Neural cell (in vitro differentiated cells): ENCODE results near the gene SRCAP. TPM values are rescaled to one million over a fixed set of nuclear protein-coding genes. Genes with fewer than 3 reads are reported as not detected.

Experiments used
- H2AFZ ChIP-seq: fragments of 200-600, 300-800 bp; sonication (generic), shearing (Covaris generic); 2 replicates; pipeline ENCODE4 v1.6.0; 2014; ENCODE audit warnings: low read depth, mild to moderate bottlenecking, antibody characterized with exemption, low read length, moderate library complexity
- H3F3A ChIP-seq: fragments of 200-600 bp; shearing (Covaris generic); 2 replicates; pipeline ENCODE4 v1.6.1; 2016; ENCODE audit warnings: mild to moderate bottlenecking, moderate library complexity, mixed read lengths, antibody characterized with exemption, low read length; ENCODE audit not compliant: insufficient read depth, poor library complexity, severe bottlenecking
- H3K27ac ChIP-seq: fragments of 200-600, 300-800 bp; sonication (generic), shearing (Covaris generic); 2 replicates; pipeline ENCODE4 v1.5.1; 2014; ENCODE audit warnings: mild to moderate bottlenecking, low read length, moderate library complexity
- H3K27me3 ChIP-seq: fragments of 300-800, 200-600 bp; sonication (generic), shearing (Covaris generic); 2 replicates; pipeline ENCODE4 v1.6.0; 2014; ENCODE audit warnings: mild to moderate bottlenecking, low read depth, low read length, moderate library complexity; ENCODE audit not compliant: insufficient read depth
- H3K36me3 ChIP-seq: fragments of 300-800, 200-600 bp; sonication (generic), shearing (Covaris generic); 2 replicates; pipeline ENCODE4 v1.5.1; 2014; ENCODE audit warnings: mild to moderate bottlenecking, antibody characterized with exemption, low read length, moderate library complexity; ENCODE audit not compliant: insufficient read depth
- H3K4me2 ChIP-seq: fragments of 300-800, 200-600 bp; sonication (generic), shearing (Covaris generic); 2 replicates; pipeline ENCODE4 v1.6.0; 2014; ENCODE audit warnings: mild to moderate bottlenecking, low read length
- H3K4me3 ChIP-seq: fragments of 300-800, 200-600 bp; sonication (generic), shearing (Covaris generic); 2 replicates; pipeline ENCODE4 v1.5.1; 2014; ENCODE audit warnings: mild to moderate bottlenecking, low read length, moderate library complexity
- H3K79me2 ChIP-seq: fragments of 200-600 bp; shearing (Covaris generic); replicated peaks from 2 replicates; pipeline ENCODE4 v1.6.0; 2014; ENCODE audit warnings: mild to moderate bottlenecking, low read length, moderate library complexity; ENCODE audit not compliant: insufficient read depth
- H3K9ac ChIP-seq: fragments of 300-800, 200-600 bp; sonication (generic), shearing (Covaris generic); 2 replicates; pipeline ENCODE4 v1.6.1; 2016; ENCODE audit warnings: mild to moderate bottlenecking, low read length, mixed read lengths
- H3K9me2 ChIP-seq: fragments of 200-600 bp; shearing (Covaris generic); 2 replicates; pipeline ENCODE4 v1.6.1; 2016; ENCODE audit warnings: mild to moderate bottlenecking, low read length, mixed read lengths; ENCODE audit not compliant: insufficient read depth
- H3K9me3 ChIP-seq: fragments of 200-600, 300-800 bp; sonication (generic), shearing (Covaris generic); 2 replicates; pipeline ENCODE4 v1.6.1; 2016; ENCODE audit warnings: mild to moderate bottlenecking, mixed run types, low read length, moderate library complexity, mixed read lengths
- H4K20me1 ChIP-seq: fragments of 200-600 bp; shearing (Covaris generic); 2 replicates; pipeline ENCODE4 v1.6.1; 2016; ENCODE audit warnings: mild to moderate bottlenecking, mixed run types; ENCODE audit not compliant: insufficient read depth
- CTCF ChIP-seq: fragments of 450-650 bp; IDR thresholded peaks from 2 replicates; pipeline ENCODE4 v1.5.1; 2014; ENCODE audit warnings: antibody characterized with exemption, mild to moderate bottlenecking, moderate library complexity; ENCODE audit not compliant: poor library complexity, severe bottlenecking
- EP300 ChIP-seq: fragments of 450-650 bp; conservative IDR thresholded peaks from 2 replicates; pipeline ENCODE4 v1.6.1; 2014; ENCODE audit warnings: antibody characterized with exemption, mild to moderate bottlenecking, moderate library complexity; ENCODE audit not compliant: poor library complexity, severe bottlenecking
- EZH2 ChIP-seq: fragments of 200-600, 300-800 bp; shearing (Covaris generic), sonication (generic); IDR thresholded peaks from 2 replicates; pipeline ENCODE4 v1.6.1; 2014; ENCODE audit warnings: antibody characterized with exemption, low read length, borderline replicate concordance, mild to moderate bottlenecking; ENCODE audit not compliant: insufficient read depth, poor library complexity, severe bottlenecking
- MXI1 ChIP-seq: fragments of 450-650 bp; conservative IDR thresholded peaks from 2 replicates; pipeline ENCODE4 v1.6.1; 2014; ENCODE audit warnings: antibody characterized with exemption, mild to moderate bottlenecking; ENCODE audit not compliant: poor library complexity, severe bottlenecking
- POLR2AphosphoS5 ChIP-seq: IDR thresholded peaks from 2 replicates; pipeline ENCODE4 v1.6.1; 2012
- RAD21 ChIP-seq: fragments of 450-650 bp; conservative IDR thresholded peaks from 2 replicates; pipeline ENCODE4 v1.6.1; 2014; ENCODE audit warnings: antibody characterized with exemption, mild to moderate bottlenecking, moderate library complexity
- REST ChIP-seq: IDR thresholded peaks from 2 replicates; pipeline ENCODE4 v1.6.1; 2012; ENCODE audit warnings: borderline replicate concordance
- SMC3 ChIP-seq: fragments of 450-650 bp; conservative IDR thresholded peaks from 2 replicates; pipeline ENCODE4 v1.6.1; 2014; ENCODE audit warnings: antibody characterized with exemption, mild to moderate bottlenecking, moderate library complexity; ENCODE audit not compliant: poor library complexity
- TAF1 ChIP-seq: IDR thresholded peaks from 2 replicates; pipeline ENCODE4 v1.6.1; 2012; ENCODE audit warnings: low read depth
- polyA plus RNA-seq: library from polyadenylated mRNA; depleted of rRNA; stranded (reverse); fragments of >200 nt; gene quantifications from 2 replicates; pipeline ENCODE4 v1.2.3, GENCODE V29; 2014

Gene SRCAP
- polyA plus RNA-seq, 1 donor from 2014 or later = 0.76 TPM

- H3K27ac ChIP-seq = no peak overlapping the region
- no peak for TF ChIP-seq MXI1
- peaks cover 11% of the 10 kb centered on the region for H3K36me3 ChIP-seq
- H3K4me2 ChIP-seq = no peak overlapping the region
- H3K4me3 ChIP-seq = no peak overlapping the region
- no peaks in the 10 kb centered on the region for H3K9me2 ChIP-seq
- H3K9me3 ChIP-seq = no peaks in the 10 kb centered on the region
- H3K79me2 ChIP-seq = no peaks in the 10 kb centered on the region
- no peaks in the 10 kb centered on the region for H3K27me3 ChIP-seq
- H3F3A ChIP-seq = no peaks in the 10 kb centered on the region
- H4K20me1 ChIP-seq = no peaks in the 10 kb centered on the region
- no peak overlapping the region for H3K9ac ChIP-seq
- H2AFZ ChIP-seq = no peak overlapping the region
Measured at GRCh38 chr16:30711712-30712111, 12.7 kb downstream of the SRCAP start.

GRCh38 chr16:30715750-30716445, 16.9 kb downstream of the SRCAP start:
- Histone ChIP-seq H2AFZ (no peak overlapping the region), H3K27me3 (no peaks in the 10 kb centered on the region), H3K9ac (no peak overlapping the region), H3K4me2 (no peak overlapping the region), H3F3A (no peaks in the 10 kb centered on the region), H4K20me1 (no peaks in the 10 kb centered on the region), H3K9me3 (no peaks in the 10 kb centered on the region), H3K9me2 (no peaks in the 10 kb centered on the region), H3K4me3 (no peak overlapping the region), H3K36me3 (peaks cover 5% of the 10 kb centered on the region), H3K27ac (no peak overlapping the region), H3K79me2 (no peaks in the 10 kb centered on the region)
- TF ChIP-seq REST (no peak), POLR2AphosphoS5 (no peak), SMC3 (no peak), CTCF (no peak), EZH2 (no peak)

GRCh38 chr16:30720086-30720485, 21.1 kb downstream of the SRCAP start:
- Histone ChIP-seq H3K9ac (no peak overlapping the region), H3K9me3 (no peaks in the 10 kb centered on the region), H3K79me2 (no peaks in the 10 kb centered on the region), H4K20me1 (no peaks in the 10 kb centered on the region), H3K4me2 (no peak overlapping the region), H3K36me3 (peaks cover 5% of the 10 kb centered on the region), H2AFZ (no peak overlapping the region), H3F3A (no peaks in the 10 kb centered on the region), H3K4me3 (no peak overlapping the region), H3K9me2 (no peaks in the 10 kb centered on the region), H3K27me3 (no peaks in the 10 kb centered on the region), H3K27ac (no peak overlapping the region)
- TF ChIP-seq EZH2 (no peak), POLR2AphosphoS5 (no peak), CTCF (no peak), EP300 (no peak), MXI1 (no peak), TAF1 (no peak), RAD21 (no peak)
